Heart left ventricle (tissue), 16 donors: ENCODE results near the gene ZNF334. TPM values are rescaled to one million over a fixed set of nuclear protein-coding genes. Genes with fewer than 3 reads are reported as not detected.

ENCODE experiments used
- ATAC-seq, 4 donors: fragments of 200-7000 bp; cut with Tn5 transposase; one replicate each; pipeline ENCODE4 v1.9.1; 2020 to 2022; ENCODE audit warnings: moderate library complexity in 4 of 4, mild to moderate bottlenecking in 3 of 4, moderate number of reproducible peaks in 1 of 4
- DNase-seq, 5 donors: peaks; one replicate each; pipeline ENCODE4 v3.0.0-alpha.2; 2020
- H3K27ac ChIP-seq, 12 donors: fragments of 200-600 bp; sonication (generic) in 4 of 12; one replicate each; pipeline versions ENCODE4 v1.5.0 to v1.8.0; 2016 to 2022; ENCODE audit warnings: mild to moderate bottlenecking in 2 of 12
- H3K27me3 ChIP-seq, 9 donors: fragments of 200-600 bp; sonication (generic) in 2 of 9; one replicate each; pipeline versions ENCODE4 v1.5.1 to v1.8.0; 2016 to 2022; ENCODE audit warnings: mild to moderate bottlenecking in 3 of 9
- H3K36me3 ChIP-seq, 9 donors: fragments of 200-600 bp; sonication (generic) in 2 of 9; one replicate each; pipeline versions ENCODE4 v1.5.0 to v1.8.0; 2018 to 2022; ENCODE audit warnings: mild to moderate bottlenecking in 2 of 9
- H3K4me1 ChIP-seq, 12 donors: fragments of 200-600 bp; sonication (generic) in 4 of 12; one replicate each; pipeline versions ENCODE4 v1.5.0 to v1.8.0; 2016 to 2022; ENCODE audit warnings: mild to moderate bottlenecking in 3 of 12
- H3K4me3 ChIP-seq, 12 donors: fragments of 200-600 bp; sonication (generic) in 4 of 12; one replicate each; pipeline versions ENCODE4 v1.5.0 to v1.8.0; 2017 to 2022; ENCODE audit warnings: mild to moderate bottlenecking in 9 of 12, moderate library complexity in 4 of 12
- H3K9me3 ChIP-seq, 12 donors: fragments of 200-600 bp; sonication (generic) in 4 of 12; one replicate each; pipeline versions ENCODE4 v1.5.0 to v1.8.0; 2016 to 2022; ENCODE audit warnings: mild to moderate bottlenecking in 1 of 12
- POLR2A ChIP-seq, 2 donors: fragments of 450-650 bp; IDR thresholded peaks; one replicate each; pipeline ENCODE4 v1.6.1; 2017; ENCODE audit warnings: antibody characterized with exemption in 2 of 2, mild to moderate bottlenecking in 2 of 2, moderate library complexity in 2 of 2
- WGBS, 4 donors: extraction: QIAGEN DNeasy Blood & Tissue Kit in 2 of 4; methylation state at CpG; one replicate each; pipeline versions ENCODE4 v1.1.5 to v1.1.7; 2013 to 2018; 5-methylcytosine and 5-hydroxymethylcytosine counted together
- intact Hi-C, 10 donors: fragments of 100-400 bp; cut with DNase I; formaldehyde crosslinking; loops; one replicate each; pipeline versions ENCODE4 v1.11.1 to v1.14.2; 2022
- polyA plus RNA-seq, 2 donors: library from polyadenylated mRNA; stranded (reverse); fragments of 200-250 nt; gene quantifications; one replicate each; pipeline ENCODE4 v1.2.3, GENCODE V29; 2013
- total RNA-seq, 9 donors: library from RNA; depleted of rRNA in 2 of 9; stranded (reverse); fragments of >200 nt in 2 of 9; fragmentation: NEBNext Ultra II Directional in 3 of 9; extraction: Animal tissue kit (Norgen Biotek cat#: 25700) in 3 of 9; gene quantifications; one replicate each; pipeline versions ENCODE4 v1.1.0 to v1.2.4, GENCODE V29; 2016 to 2023
- TF ChIP-seq, protein P1 (sequence below), 12 donors: fragments of 200-600 bp; sonication (generic) in 4 of 12; IDR thresholded peaks; one replicate each; pipeline versions ENCODE4 v1.5.0 to v1.8.0; 2018 to 2022; ENCODE audit warnings: antibody characterized with exemption in 12 of 12, mild to moderate bottlenecking in 5 of 12
- donor health status: ischemic (EF 13 %, LVEDD 7.1; RV severe dilation, severe dysfunction).
- donor health status: healthy with polysubstance abuse.
- donor health status: DM: no; HTN: yes; CAD: no.
- donor health status: DM: no; HTN: no; CAD: no.
- donor health status: ischemic (EF 25% LVEDD 6.9; RV normal size, moderate dysfunction).
- donor health status: ischemic (EF 25% LVEDD 5.7; RV mildly dilated, moderate dysfunction).
- donor health status: healthy.
- donor health status: DM: yes; HTN: yes; CAD: no.
- donor health status: ischemic (EF 35%, LVEDD 5.7; RV mildly dilated, moderate dysfunction).
- donor health status: nonischemic (EF 11% LVEDD 7.7; RV severe dilation, severe dysfunction).
- donor health status: DM: yes; HTN: yes; CAD: no.
- donor health status: PGD.
- donor health status: ischemic (EF 29% LVEDD 5.4; RV normal size, mild dysfunction).
- donor health status: nonischemic (EF 23%, LVEDD 6.1; RV moderate dilation, normal function).

The ZNF334 gene
- total and polyA plus RNA-seq, 11 donors, result 0.31 to 2.5 (median 1.0) TPM

DNA sequence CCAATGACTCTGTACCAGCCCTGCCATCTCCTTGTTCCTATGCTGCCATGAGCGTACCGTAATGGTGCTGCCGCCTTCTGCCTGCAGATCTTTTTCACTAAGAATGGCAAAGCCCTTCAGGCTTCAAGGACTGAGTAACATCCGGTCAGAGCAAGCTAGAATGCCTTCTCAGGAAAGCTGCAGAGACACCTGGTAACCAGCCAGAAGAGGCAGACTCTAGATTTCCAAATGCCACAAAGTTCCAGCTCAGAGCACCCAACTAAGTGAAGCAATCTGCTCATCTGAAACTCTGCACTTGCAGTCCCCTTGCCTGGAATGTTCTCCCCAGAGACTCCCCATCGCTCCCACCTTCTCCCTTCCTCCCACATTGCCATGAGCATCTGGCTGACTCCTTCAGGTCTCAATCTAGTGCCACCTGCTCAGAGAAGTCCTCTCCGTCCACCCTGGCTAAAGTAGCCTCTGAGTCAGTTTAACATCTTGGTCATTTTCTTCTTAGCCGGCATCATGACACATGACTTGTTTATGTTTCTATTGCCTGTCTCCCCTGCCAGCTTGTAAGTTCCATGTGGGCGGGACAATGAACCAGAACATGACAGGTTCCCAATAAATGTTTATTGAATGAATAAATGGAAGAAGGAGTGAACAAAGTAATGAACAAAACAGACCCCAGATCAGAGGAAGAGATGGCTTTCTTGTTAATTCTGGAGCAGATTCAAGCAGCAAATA is 44.0 kb upstream of the ZNF334 start:
- ATAC-seq (no peak), DNase-seq (no peak)
- 75 to 82% (median 78%) methylated on average over 8 of the region's 8 CpGs for WGBS, 4 donors
- Histone ChIP-seq H3K36me3 (no peaks in the 10 kb centered on the region), H3K27me3 (no peaks in the 10 kb centered on the region), H3K9me3 (no peaks in the 10 kb centered on the region), H3K27ac (no peak overlapping the region), H3K4me1 (peaks cover 0 to 25% (median 5%) of the 10 kb centered on the region in 12 donors), H3K4me3 (no peak overlapping the region)
- intact Hi-C loops, result loop anchor here in 2 of 10 donors (5.0 kb wide), 2 partner anchors 125 to 190 kb away; no protein-coding TSS in a partner anchor
- TF ChIP-seq POLR2A (IDR thresholded peaks at IDR 0.05), result no peak
- TF ChIP-seq, protein P1, sequence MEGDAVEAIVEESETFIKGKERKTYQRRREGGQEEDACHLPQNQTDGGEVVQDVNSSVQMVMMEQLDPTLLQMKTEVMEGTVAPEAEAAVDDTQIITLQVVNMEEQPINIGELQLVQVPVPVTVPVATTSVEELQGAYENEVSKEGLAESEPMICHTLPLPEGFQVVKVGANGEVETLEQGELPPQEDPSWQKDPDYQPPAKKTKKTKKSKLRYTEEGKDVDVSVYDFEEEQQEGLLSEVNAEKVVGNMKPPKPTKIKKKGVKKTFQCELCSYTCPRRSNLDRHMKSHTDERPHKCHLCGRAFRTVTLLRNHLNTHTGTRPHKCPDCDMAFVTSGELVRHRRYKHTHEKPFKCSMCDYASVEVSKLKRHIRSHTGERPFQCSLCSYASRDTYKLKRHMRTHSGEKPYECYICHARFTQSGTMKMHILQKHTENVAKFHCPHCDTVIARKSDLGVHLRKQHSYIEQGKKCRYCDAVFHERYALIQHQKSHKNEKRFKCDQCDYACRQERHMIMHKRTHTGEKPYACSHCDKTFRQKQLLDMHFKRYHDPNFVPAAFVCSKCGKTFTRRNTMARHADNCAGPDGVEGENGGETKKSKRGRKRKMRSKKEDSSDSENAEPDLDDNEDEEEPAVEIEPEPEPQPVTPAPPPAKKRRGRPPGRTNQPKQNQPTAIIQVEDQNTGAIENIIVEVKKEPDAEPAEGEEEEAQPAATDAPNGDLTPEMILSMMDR (IDR thresholded peaks at IDR 0.05), result no peak

DNA sequence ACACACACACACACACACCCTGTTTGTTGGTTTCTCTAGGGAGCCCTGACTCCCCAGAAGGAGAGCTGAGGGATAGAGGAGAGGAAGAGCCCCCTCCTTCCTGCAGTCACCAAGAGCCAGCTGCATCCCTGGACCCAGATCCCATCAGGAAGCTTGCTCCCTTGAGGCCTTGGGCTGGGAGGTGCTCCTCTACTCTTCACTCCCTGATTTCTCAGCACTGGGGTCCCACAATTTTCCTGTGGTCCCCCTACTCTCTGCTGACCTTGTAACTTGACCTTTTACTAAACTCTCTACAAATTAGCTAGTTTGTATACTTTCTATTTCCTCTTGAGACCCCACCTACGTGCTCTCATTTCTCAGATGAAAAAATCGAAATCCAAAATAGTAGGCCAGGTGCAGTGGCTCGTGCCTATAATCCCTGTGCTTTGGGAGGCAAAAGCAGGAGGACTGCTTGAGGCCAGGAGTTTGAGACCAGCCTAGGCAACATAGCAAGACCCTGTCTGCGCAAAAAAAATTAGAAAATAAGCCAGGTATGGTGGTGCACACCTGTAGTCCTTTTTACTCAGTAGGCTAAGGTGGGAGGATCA is 42.1 kb upstream of the ZNF334 start:
- DNase-seq, result no peak
- Histone ChIP-seq H3K27me3 (no peaks in the 10 kb centered on the region), H3K4me3 (no peak overlapping the region), H3K9me3 (no peaks in the 10 kb centered on the region), H3K27ac (no peak overlapping the region), H3K4me1 (peaks cover 0 to 28% (median 0%) of the 10 kb centered on the region in 12 donors), H3K36me3 (no peaks in the 10 kb centered on the region)
- WGBS, 4 donors, result 73 to 84% (median 81%) methylated on average over 4 of the region's 4 CpGs
- no peak for ATAC-seq
- intact Hi-C loops, result loop anchor here in 2 of 10 donors (5.0 kb wide), 2 partner anchors 127 to 188 kb away; no protein-coding TSS in a partner anchor
- no peak for TF ChIP-seq POLR2A (IDR thresholded peaks at IDR 0.05)
- TF ChIP-seq, protein P1 (IDR thresholded peaks at IDR 0.05), result no peak

DNA sequence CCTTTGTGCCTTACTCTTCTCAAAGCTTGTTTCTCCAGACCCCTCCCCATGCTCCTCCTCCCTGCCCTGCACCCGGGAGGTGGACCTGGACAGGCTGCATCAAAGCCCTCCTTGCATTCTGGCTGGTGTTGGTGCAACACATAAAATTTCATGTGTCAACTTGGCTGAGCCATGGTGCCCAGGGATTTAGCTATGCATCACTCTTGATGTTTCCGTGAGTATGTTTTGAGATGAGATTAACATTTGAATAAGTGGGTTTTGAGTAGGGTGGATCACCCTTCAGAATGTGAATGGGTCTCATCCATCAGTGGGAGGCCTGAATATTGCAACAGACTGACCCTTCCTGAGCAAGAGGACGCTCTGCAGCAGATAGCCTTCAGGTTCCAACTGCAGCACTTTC is 41.5 kb upstream of the ZNF334 start:
- 72 to 85% (median 77%) methylated on average over 3 of the region's 3 CpGs for WGBS, 4 donors
- Histone ChIP-seq H3K27ac (no peak overlapping the region), H3K9me3 (no peaks in the 10 kb centered on the region), H3K27me3 (no peaks in the 10 kb centered on the region), H3K4me3 (no peak overlapping the region), H3K36me3 (no peaks in the 10 kb centered on the region), H3K4me1 (peaks cover 0 to 28% (median 0%) of the 10 kb centered on the region in 12 donors)
- intact Hi-C loops, result loop anchor here in 2 of 10 donors (5.0 kb wide), 2 partner anchors 127 to 188 kb away; no protein-coding TSS in a partner anchor
- ATAC-seq, result no peak
- DNase-seq, result no peak
- TF ChIP-seq, protein P1 (IDR thresholded peaks at IDR 0.05), result no peak
- TF ChIP-seq POLR2A (IDR thresholded peaks at IDR 0.05), result no peak

DNA sequence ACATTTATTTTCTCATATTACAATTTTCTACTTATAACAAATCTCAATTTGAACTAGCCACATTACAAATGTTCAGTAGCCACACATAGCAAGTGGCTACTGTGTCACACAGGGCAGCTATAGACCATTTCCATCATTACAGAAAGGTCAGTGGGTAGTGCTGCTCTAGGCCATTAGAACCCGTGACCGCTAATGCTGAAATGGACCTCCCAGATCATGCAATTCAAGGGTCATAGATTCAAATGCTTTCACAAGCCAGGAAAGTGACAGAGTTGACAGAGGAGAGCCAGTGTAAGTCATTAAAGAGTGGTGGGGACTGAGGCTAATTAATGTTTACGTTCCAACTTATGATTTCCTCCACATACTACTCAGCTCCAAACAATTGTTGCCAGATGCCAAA is 40.6 kb upstream of the ZNF334 start:
- no peak overlapping the region for H3K4me3 ChIP-seq
- no peaks in the 10 kb centered on the region for H3K36me3 ChIP-seq
- H3K9me3 ChIP-seq, result no peaks in the 10 kb centered on the region
- no peak for ATAC-seq
- 92 to 97% (median 95%) methylated on average over 3 of the region's 3 CpGs for WGBS, 4 donors
- intact Hi-C loops, result no loop called here
- peaks cover 0 to 26% (median 0%) of the 10 kb centered on the region in 12 donors for H3K4me1 ChIP-seq
- DNase-seq, result no peak
- H3K27me3 ChIP-seq, result peaks cover 0 to 2% (median 0%) of the 10 kb centered on the region in 9 donors
- H3K27ac ChIP-seq, result no peak overlapping the region
- TF ChIP-seq, protein P1 (IDR thresholded peaks at IDR 0.05), result no peak
- TF ChIP-seq POLR2A (IDR thresholded peaks at IDR 0.05), result no peak
